Keratinocyte (primary cell): ENCODE data around the gene SRPK2. TPM values are rescaled to one million over a fixed set of nuclear protein-coding genes. Genes with fewer than 3 reads are reported as not detected.

Source experiments
- DNase-seq: peaks from one replicate; pipeline ENCODE4 v3.0.0-alpha.2; 2011; ENCODE audit warnings: low read depth, missing footprints, low spot score
- FAIRE-seq: peaks from 2 replicates; lab custom pipeline; 2011; peaks lifted over from hg19 to GRCh38; lab: Jason Lieb, UNC
- H2AFZ ChIP-seq: 2 replicates; pipeline ENCODE4 v1.6.0; 2012; ENCODE audit warnings: low read length, control low read depth, inconsistent platforms; ENCODE audit not compliant: control insufficient read depth
- H3K27ac ChIP-seq: 2 replicates; pipeline ENCODE4 v1.5.1; 2011; ENCODE audit warnings: low read length; ENCODE audit not compliant: control insufficient read depth, insufficient read depth
- H3K27me3 ChIP-seq: 3 replicates; pipeline ENCODE4 v1.6.0; 2011; ENCODE audit warnings: low read length; ENCODE audit not compliant: control insufficient read depth, insufficient read depth; ENCODE audit errors: extremely low read depth
- H3K36me3 ChIP-seq, 2 experiments: 2 replicates in 1 of 2; 3 replicates in 1 of 2; pipeline ENCODE4 v1.5.1; 2011; ENCODE audit warnings: low read length in 2 of 2, mild to moderate bottlenecking in 1 of 2; ENCODE audit not compliant: control insufficient read depth in 2 of 2, insufficient read depth in 2 of 2; ENCODE audit errors: extremely low read depth in 1 of 2
- H3K4me1 ChIP-seq: 3 replicates; pipeline ENCODE4 v1.5.1; 2011; ENCODE audit warnings: low read length; ENCODE audit not compliant: control insufficient read depth, insufficient read depth; ENCODE audit errors: extremely low read depth
- H3K4me2 ChIP-seq: 3 replicates; pipeline ENCODE4 v1.6.0; 2011; ENCODE audit warnings: low read depth, low read length; ENCODE audit not compliant: control insufficient read depth, insufficient read depth; ENCODE audit errors: extremely low read depth
- H3K4me3 ChIP-seq, 3 experiments: fragments of 200-600 bp in 1 of 3; sonication (generic) in 1 of 3; 2 replicates in 2 of 3; 3 replicates in 1 of 3; pipeline ENCODE4 v1.5.1; 2011 to 2016; ENCODE audit warnings: low read length in 3 of 3, mild to moderate bottlenecking in 3 of 3, control low read depth in 2 of 3, inconsistent platforms in 1 of 3, low read depth in 1 of 3, mixed read lengths in 1 of 3, mixed run types in 1 of 3, moderate library complexity in 1 of 3; ENCODE audit not compliant: control insufficient read depth in 2 of 3, insufficient read depth in 2 of 3; ENCODE audit errors: extremely low read depth in 1 of 3
- H3K79me2 ChIP-seq: 2 replicates; pipeline ENCODE4 v1.6.0; 2012; ENCODE audit warnings: low read length; ENCODE audit not compliant: control insufficient read depth, insufficient read depth
- H3K9ac ChIP-seq: 3 replicates; pipeline ENCODE4 v1.6.0; 2011; ENCODE audit warnings: low read length; ENCODE audit not compliant: control insufficient read depth, insufficient read depth; ENCODE audit errors: extremely low read depth
- H3K9me1 ChIP-seq: 3 replicates; pipeline ENCODE4 v1.6.0; 2011; ENCODE audit warnings: low read length; ENCODE audit not compliant: control insufficient read depth, insufficient read depth; ENCODE audit errors: extremely low read depth
- H3K9me3 ChIP-seq: 2 replicates; pipeline ENCODE4 v1.5.1; 2012; ENCODE audit warnings: low read depth, low read length; ENCODE audit not compliant: control insufficient read depth
- H4K20me1 ChIP-seq: 3 replicates; pipeline ENCODE4 v1.6.0; 2011; ENCODE audit warnings: low read length; ENCODE audit not compliant: control insufficient read depth, insufficient read depth; ENCODE audit errors: extremely low read depth
- CTCF ChIP-seq, 3 experiments: IDR thresholded peaks in 1 of 3; conservative IDR thresholded peaks in 1 of 3; optimal IDR thresholded peaks in 1 of 3; 2 replicates in 2 of 3; 3 replicates in 1 of 3; pipeline versions ENCODE3 to v1.5.1; 2011; ENCODE audit warnings: low read length in 3 of 3, mild to moderate bottlenecking in 3 of 3, moderate library complexity in 2 of 3, control low read depth in 1 of 3, inconsistent platforms in 1 of 3; ENCODE audit not compliant: insufficient read depth in 2 of 3; ENCODE audit errors: extremely low read depth in 1 of 3
- EZH2 ChIP-seq: IDR thresholded peaks from one replicate; pipeline ENCODE4 v1.6.1; 2012; ENCODE audit warnings: inconsistent platforms, mild to moderate bottlenecking, low read length, moderate library complexity
- dilution Hi-C: fragments of 300-500 bp; cut with MboI; formaldehyde crosslinking; loops from one replicate; pipeline ENCODE4 v1.7.0; 2020; ENCODE audit warnings: low sequenced_read_pairs; ENCODE audit not compliant: extremely low pct_ligation_motif_present
- polyA plus RNA-seq, 5 experiments: library from polyadenylated mRNA; depleted of rRNA in 3 of 5; stranded (reverse) in 3 of 5; stranded (forward) in 1 of 5; unstranded in 1 of 5; fragments of >200 nt; gene quantifications; 1 replicate in 1 of 5; 2 replicates in 3 of 5; 3 replicates in 1 of 5; pipeline versions ENCODE4 v1.2.1 to v1.2.3, GENCODE V29; 2011 to 2012; ENCODE audit warnings: missing spikeins in 2 of 5, low read depth in 1 of 5, low replicate concordance in 1 of 5

SRPK2 gene
- polyA plus RNA-seq, 1 donor (not counting 4 experiments of a cell fraction or from before 2014, with no cell fraction given) = 40.2 TPM

- Histone ChIP-seq H3K9me3 (no peaks in the 10 kb centered on the region), H3K27me3 (no peaks in the 10 kb centered on the region), H3K79me2 (peaks cover 68% of the 10 kb centered on the region), H3K36me3 (peaks cover 0 to 1% of the 10 kb centered on the region in 2 experiments), H4K20me1 (peaks cover 2% of the 10 kb centered on the region), H3K9me1 (no peaks in the 10 kb centered on the region), H3K4me1 (no peaks in the 10 kb centered on the region), H3K4me2 (no peak overlapping the region), H3K4me3 (no peak overlapping the region), H3K9ac (no peak overlapping the region), H3K27ac (no peak overlapping the region), H2AFZ (no peak overlapping the region)
- TF ChIP-seq EZH2 (no peak), CTCF (optimal IDR thresholded peaks at IDR 0.05 in 1 of 3, IDR thresholded peaks at IDR 0.05 in 1 of 3, conservative IDR thresholded peaks at IDR 0.05 in 1 of 3; ENCODE audit: extremely low read depth in 1 of 3, insufficient read depth in 2 of 3, low read length in 3 of 3) (no peak)
- dilution Hi-C loops = no loop called here
- FAIRE-seq = no peak
- no peak for DNase-seq
Measured at GRCh38 chr7:105249216-105249615, 139.5 kb downstream of the SRPK2 start.

- Histone ChIP-seq H3K9me3 (no peaks in the 10 kb centered on the region), H3K27me3 (no peaks in the 10 kb centered on the region), H3K9ac (no peak overlapping the region), H2AFZ (no peak overlapping the region), H3K4me1 (no peaks in the 10 kb centered on the region), H3K9me1 (no peaks in the 10 kb centered on the region), H3K4me3 (no peak overlapping the region), H3K36me3 (peaks cover 0 to 1% of the 10 kb centered on the region in 2 experiments), H3K4me2 (no peak overlapping the region), H3K79me2 (peaks cover 72% of the 10 kb centered on the region), H3K27ac (no peak overlapping the region), H4K20me1 (peaks cover 2% of the 10 kb centered on the region)
- DNase-seq (no peak), FAIRE-seq (no peak)
- TF ChIP-seq EZH2 (no peak), CTCF (optimal IDR thresholded peaks at IDR 0.05 in 1 of 3, IDR thresholded peaks at IDR 0.05 in 1 of 3, conservative IDR thresholded peaks at IDR 0.05 in 1 of 3; ENCODE audit: extremely low read depth in 1 of 3, insufficient read depth in 2 of 3, low read length in 3 of 3) (no peak)
- dilution Hi-C loops = no loop called here
Measured at GRCh38 chr7:105246679-105247078, 142.0 kb downstream of the SRPK2 start.
